Right atrium auricular region (tissue), 2 donors: Measurements from ENCODE around the gene TMEM44. TPM values are rescaled to one million over a fixed set of nuclear protein-coding genes. Genes with fewer than 3 reads are reported as not detected.

Experiments used
- DNase-seq: peaks from one replicate; pipeline ENCODE4 v3.0.0-alpha.2; 2019; ENCODE audit warnings: low spot score
- H3K27ac ChIP-seq, 2 donors: fragments of 200-600 bp; sonication (generic); 1 replicate in 1 of 2; 2 replicates in 1 of 2; pipeline ENCODE4 v1.5.1; 2016 to 2019
- H3K27me3 ChIP-seq, 2 donors: fragments of 200-600 bp; sonication (generic); one replicate each; pipeline versions ENCODE4 v1.5.1 to v1.6.0; 2017 to 2019
- H3K36me3 ChIP-seq: fragments of 200-600 bp; sonication (generic); one replicate; pipeline ENCODE4 v1.5.1; 2016
- H3K4me1 ChIP-seq, 2 donors: fragments of 200-600 bp; sonication (generic); one replicate each; pipeline versions ENCODE4 v1.5.1 to v1.6.0; 2017 to 2019
- H3K4me3 ChIP-seq, 2 donors: fragments of 200-600 bp; sonication (generic); 1 replicate in 1 of 2; 2 replicates in 1 of 2; pipeline ENCODE4 v1.5.1; 2017 to 2019; ENCODE audit warnings: mild to moderate bottlenecking in 1 of 2, moderate library complexity in 1 of 2
- H3K9me3 ChIP-seq, 2 donors: fragments of 200-600 bp; sonication (generic); one replicate each; pipeline ENCODE4 v1.5.1; 2019
- total RNA-seq, 2 donors: library from RNA; depleted of rRNA; stranded (reverse); fragments of >200 nt; gene quantifications; one replicate each; pipeline ENCODE4 v1.1.0, GENCODE V29; 2016
- TF ChIP-seq, protein P1 (sequence below), 2 donors: fragments of 200-600 bp; sonication (generic); IDR thresholded peaks; one replicate each; pipeline ENCODE4 v1.5.1; 2019; ENCODE audit warnings: antibody characterized with exemption in 2 of 2

TMEM44 gene
- total RNA-seq, 2 donors from 2014 or later = 5.9 to 6.4 TPM

DNA sequence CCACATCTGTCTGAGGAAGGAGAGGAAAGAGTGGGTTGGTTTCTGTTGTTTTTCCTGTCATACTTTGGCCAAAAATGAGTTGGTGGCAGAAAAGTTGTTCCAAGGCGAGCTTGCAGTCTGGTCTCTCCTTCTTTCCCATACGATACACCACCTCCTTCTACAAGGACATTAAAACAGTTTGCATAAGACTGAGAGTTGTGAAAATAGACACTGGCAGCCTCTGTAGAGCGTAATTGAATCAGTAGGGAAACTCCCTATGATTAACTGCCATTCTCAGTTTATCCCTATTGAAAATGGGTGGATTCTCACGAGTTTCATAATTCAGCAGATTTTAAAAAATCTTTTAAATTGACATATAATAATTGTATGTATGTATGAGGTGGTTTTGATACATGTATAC is 42.5 kb upstream of the TMEM44 start:
- DNase-seq = no peak
- no peak overlapping the region for H3K27ac ChIP-seq
- no peaks in the 10 kb centered on the region for H3K36me3 ChIP-seq
- no peak overlapping the region for H3K4me3 ChIP-seq
- H3K9me3 ChIP-seq = no peaks in the 10 kb centered on the region
- H3K27me3 ChIP-seq = no peaks in the 10 kb centered on the region
- H3K4me1 ChIP-seq = peaks cover 0 to 14% of the 10 kb centered on the region in 2 donors
- TF ChIP-seq, protein P1, sequence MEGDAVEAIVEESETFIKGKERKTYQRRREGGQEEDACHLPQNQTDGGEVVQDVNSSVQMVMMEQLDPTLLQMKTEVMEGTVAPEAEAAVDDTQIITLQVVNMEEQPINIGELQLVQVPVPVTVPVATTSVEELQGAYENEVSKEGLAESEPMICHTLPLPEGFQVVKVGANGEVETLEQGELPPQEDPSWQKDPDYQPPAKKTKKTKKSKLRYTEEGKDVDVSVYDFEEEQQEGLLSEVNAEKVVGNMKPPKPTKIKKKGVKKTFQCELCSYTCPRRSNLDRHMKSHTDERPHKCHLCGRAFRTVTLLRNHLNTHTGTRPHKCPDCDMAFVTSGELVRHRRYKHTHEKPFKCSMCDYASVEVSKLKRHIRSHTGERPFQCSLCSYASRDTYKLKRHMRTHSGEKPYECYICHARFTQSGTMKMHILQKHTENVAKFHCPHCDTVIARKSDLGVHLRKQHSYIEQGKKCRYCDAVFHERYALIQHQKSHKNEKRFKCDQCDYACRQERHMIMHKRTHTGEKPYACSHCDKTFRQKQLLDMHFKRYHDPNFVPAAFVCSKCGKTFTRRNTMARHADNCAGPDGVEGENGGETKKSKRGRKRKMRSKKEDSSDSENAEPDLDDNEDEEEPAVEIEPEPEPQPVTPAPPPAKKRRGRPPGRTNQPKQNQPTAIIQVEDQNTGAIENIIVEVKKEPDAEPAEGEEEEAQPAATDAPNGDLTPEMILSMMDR (IDR thresholded peaks at IDR 0.05) = no peak

DNA sequence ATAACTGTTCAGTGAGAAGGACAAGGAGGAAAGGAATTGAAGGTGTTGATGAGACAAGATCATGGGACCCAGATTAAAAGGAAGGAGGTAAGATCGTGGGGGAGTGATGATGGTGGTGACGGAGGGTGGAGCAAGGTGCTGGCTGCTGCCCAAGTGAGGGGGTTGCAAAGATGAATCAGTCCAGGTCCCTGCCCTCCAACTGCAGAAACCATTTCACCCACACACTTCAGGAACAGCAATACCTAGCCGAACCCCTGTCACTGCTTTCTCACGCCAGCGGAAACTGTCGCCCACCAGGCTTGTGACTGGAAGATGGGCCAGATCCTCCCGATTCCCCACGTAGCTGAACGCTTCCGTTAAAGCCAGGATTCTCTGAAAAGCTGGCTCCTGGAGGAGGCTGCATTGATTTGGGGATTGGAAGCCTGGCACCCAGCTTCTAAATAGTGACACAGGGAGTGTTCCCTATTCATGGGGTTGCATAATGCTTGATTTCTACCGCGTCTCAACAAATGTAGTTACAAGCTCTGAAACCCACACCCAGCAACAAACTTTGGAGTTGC is 41.9 kb upstream of the TMEM44 start:
- Histone ChIP-seq H3K27ac (no peak overlapping the region), H3K27me3 (no peaks in the 10 kb centered on the region), H3K36me3 (no peaks in the 10 kb centered on the region), H3K4me1 (peaks cover 0 to 17% of the 10 kb centered on the region in 2 donors), H3K4me3 (no peak overlapping the region), H3K9me3 (no peaks in the 10 kb centered on the region)
- no peak for DNase-seq
- TF ChIP-seq, protein P1 (IDR thresholded peaks at IDR 0.05) = no peak

DNA sequence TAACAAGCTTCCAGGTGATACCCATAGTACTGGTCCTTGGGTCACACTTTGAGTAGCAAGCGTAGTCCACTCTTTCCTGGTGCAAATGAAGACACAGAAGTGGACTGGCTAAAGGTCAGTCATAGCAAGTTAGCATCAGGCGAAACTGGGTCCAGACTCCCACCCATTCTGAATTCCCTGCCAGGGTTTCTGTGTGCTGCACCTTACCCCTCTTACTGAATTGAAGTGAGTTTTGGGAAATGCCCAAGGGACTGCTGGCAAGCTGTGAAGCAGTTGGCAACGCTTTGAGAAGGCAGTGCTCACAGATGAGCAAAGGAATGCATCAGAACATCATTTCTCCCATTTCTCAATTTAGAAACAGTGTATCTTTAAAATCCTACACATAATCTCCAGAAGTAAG is 40.5 kb upstream of the TMEM44 start:
- Histone ChIP-seq H3K36me3 (peaks cover 9% of the 10 kb centered on the region), H3K4me3 (no peak overlapping the region), H3K4me1 (peaks cover 0 to 17% of the 10 kb centered on the region in 2 donors), H3K27ac (no peak overlapping the region), H3K27me3 (no peaks in the 10 kb centered on the region), H3K9me3 (no peaks in the 10 kb centered on the region)
- TF ChIP-seq, protein P1 (IDR thresholded peaks at IDR 0.05) = no peak
- DNase-seq = no peak

DNA sequence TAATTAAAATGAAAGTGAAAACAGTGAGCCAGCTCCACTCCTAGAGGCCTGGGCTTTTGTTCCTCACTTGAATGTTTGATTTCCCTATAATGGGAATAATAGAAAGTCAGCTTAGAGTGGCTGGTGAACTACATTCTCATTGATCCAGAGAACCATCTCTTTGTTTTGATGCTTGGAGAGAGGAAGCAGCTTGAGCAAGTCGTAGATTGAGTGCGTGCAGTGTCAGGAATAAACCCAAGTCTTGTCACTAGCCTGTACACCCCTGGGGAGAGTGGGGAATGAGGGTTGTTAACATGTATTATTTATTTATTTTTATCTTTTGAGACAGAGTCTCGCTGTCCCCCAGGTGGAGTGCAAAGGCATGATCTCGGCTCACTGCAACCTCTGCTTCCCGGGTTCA is 39.7 kb upstream of the TMEM44 start:
- Histone ChIP-seq H3K27me3 (no peaks in the 10 kb centered on the region), H3K9me3 (no peaks in the 10 kb centered on the region), H3K4me3 (peak overlapping the region; percentile 74), H3K36me3 (peaks cover 12% of the 10 kb centered on the region), H3K27ac (peak overlapping the region; percentile 88 to 89), H3K4me1 (peaks cover 0 to 17% of the 10 kb centered on the region in 2 donors)
- TF ChIP-seq, protein P1 (IDR thresholded peaks at IDR 0.05) = no peak
- DNase-seq = no peak

DNA sequence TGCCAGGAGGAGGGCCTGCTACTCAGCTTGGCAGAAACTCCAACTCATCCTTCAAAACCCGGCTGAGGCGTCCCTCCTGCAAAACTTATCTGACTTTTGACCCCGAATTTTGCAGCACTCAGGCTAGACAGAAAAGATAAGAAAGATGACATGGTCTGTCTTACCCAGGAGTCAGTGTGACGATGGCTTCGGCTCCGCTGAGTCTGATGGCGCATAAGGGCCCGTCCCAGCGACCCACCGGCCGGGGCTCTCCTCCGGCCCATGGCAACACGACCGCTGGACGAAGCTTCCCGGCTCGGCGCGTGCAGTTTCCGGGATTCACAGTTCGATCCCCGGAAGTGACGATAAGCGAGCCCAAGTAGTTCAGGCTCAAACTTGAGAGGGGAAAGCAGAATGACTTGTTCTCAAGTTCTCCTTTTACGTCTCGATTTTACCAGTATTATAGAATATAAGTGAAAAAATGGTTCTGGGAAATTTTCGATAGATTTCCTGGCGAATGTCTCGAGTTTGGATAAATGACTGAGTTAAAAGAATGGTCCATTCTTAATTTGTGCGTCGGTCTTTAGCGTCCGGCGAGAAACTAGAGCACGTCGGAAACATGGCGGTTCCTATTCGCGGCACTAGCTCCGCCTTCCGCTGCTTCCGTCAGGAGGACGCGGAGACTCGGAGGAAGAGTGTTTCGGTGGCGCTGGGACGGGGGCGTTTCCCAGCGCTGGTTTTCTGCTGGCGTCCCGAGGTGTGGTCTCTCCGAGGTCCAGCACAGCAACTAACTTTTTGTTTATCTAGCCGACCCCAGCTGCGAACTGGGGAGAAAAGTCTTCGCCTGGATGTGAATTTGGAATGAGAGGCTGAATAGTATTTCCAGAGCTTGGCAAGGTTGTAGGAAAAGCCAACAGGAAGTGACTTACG is 38.9 kb upstream of the TMEM44 start, which contains the start of gene LSG1:
TSS of gene LSG1 (minus strand) at position 292 of the 909 bp plus-strand sequence. CDS start at position 263, 29 bp downstream.
- Histone ChIP-seq H3K27ac (peak within 1 kb of the TSS; percentile 88 to 89), H3K36me3 (peaks cover 12% of the 10 kb centered on the region)
- DNase-seq = peak; percentile 92

More for the DNA sequence above, 38.9 kb upstream of the TMEM44 start, which contains the start of gene LSG1:
- no peaks in the 10 kb centered on the region for H3K9me3 ChIP-seq
- H3K4me1 ChIP-seq = peaks cover 0 to 17% of the 10 kb centered on the region in 2 donors
- no peaks in the 10 kb centered on the region for H3K27me3 ChIP-seq
- TF ChIP-seq, protein P1 (IDR thresholded peaks at IDR 0.05) = no peak
- peak within 1 kb of the TSS; percentile 74 for H3K4me3 ChIP-seq
